ENCODE data around the gene PCDHA9. TPM values are rescaled to one million over a fixed set of nuclear protein-coding genes. Genes with fewer than 3 reads are reported as not detected.

PCDHA9 gene
- total RNA-seq, 3 donors from 2014 or later: 0.16 to 0.17 TPM; not detected in 1

DNA sequence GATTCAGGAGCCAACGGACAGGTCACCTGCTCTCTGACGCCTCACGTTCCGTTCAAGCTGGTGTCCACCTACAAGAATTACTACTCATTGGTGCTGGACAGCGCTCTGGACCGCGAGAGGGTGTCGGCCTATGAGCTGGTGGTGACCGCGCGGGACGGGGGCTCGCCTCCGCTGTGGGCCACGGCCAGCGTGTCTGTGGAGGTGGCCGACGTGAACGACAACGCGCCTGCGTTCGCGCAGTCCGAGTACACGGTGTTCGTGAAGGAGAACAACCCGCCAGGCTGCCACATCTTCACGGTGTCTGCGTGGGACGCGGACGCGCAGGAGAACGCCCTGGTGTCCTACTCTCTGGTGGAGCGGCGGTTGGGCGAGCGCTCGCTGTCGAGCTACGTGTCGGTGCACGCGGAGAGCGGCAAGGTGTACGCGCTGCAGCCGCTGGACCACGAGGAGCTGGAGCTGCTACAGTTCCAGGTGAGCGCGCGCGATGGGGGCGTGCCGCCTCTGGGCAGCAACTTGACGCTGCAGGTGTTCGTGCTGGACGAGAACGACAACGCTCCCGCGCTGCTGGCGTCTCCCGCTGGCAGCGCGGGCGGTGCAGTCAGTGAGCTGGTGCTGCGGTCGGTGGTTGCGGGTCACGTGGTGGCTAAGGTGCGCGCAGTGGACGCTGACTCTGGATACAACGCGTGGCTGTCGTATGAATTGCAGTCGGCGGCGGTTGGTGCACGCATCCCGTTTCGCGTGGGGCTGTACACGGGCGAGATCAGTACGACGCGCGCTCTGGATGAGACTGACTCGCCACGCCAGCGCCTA, 9.2 kb downstream of the PCDHA9 start:
- Histone ChIP-seq H3K4me3 (no peak overlapping the region), H3K4me1 (ENCODE audit: low read depth) (no peaks in the 10 kb centered on the region), H3K36me3 (ENCODE audit: low read depth) (no peaks in the 10 kb centered on the region), H3K9me3 (peaks cover 41% of the 10 kb centered on the region)
- intact Hi-C loops (cut with DNase I, micrococcal nuclease): no loop called here
- DNase-seq (no peak), ATAC-seq (no peak)
- TF ChIP-seq, protein P1, sequence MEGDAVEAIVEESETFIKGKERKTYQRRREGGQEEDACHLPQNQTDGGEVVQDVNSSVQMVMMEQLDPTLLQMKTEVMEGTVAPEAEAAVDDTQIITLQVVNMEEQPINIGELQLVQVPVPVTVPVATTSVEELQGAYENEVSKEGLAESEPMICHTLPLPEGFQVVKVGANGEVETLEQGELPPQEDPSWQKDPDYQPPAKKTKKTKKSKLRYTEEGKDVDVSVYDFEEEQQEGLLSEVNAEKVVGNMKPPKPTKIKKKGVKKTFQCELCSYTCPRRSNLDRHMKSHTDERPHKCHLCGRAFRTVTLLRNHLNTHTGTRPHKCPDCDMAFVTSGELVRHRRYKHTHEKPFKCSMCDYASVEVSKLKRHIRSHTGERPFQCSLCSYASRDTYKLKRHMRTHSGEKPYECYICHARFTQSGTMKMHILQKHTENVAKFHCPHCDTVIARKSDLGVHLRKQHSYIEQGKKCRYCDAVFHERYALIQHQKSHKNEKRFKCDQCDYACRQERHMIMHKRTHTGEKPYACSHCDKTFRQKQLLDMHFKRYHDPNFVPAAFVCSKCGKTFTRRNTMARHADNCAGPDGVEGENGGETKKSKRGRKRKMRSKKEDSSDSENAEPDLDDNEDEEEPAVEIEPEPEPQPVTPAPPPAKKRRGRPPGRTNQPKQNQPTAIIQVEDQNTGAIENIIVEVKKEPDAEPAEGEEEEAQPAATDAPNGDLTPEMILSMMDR (IDR thresholded peaks at IDR 0.05): no peak

- no peaks in the 10 kb centered on the region for H3K4me1 ChIP-seq (ENCODE audit: low read depth)
- no peak for ATAC-seq
- no peak for DNase-seq
- TF ChIP-seq, protein P1 (IDR thresholded peaks at IDR 0.05): no peak
- intact Hi-C loops (cut with DNase I, micrococcal nuclease): no loop called here
- peaks cover 45% of the 10 kb centered on the region for H3K9me3 ChIP-seq
- H3K4me3 ChIP-seq: no peak overlapping the region
- H3K36me3 ChIP-seq (ENCODE audit: low read depth): no peaks in the 10 kb centered on the region
Observed at GRCh38 chr5:140857987-140858240, 9.7 kb downstream of the PCDHA9 start.

- peaks cover 38% of the 10 kb centered on the region for H3K9me3 ChIP-seq
Observed at GRCh38 chr5:140862441-140863295, 14.5 kb downstream of the PCDHA9 start.

DNA sequence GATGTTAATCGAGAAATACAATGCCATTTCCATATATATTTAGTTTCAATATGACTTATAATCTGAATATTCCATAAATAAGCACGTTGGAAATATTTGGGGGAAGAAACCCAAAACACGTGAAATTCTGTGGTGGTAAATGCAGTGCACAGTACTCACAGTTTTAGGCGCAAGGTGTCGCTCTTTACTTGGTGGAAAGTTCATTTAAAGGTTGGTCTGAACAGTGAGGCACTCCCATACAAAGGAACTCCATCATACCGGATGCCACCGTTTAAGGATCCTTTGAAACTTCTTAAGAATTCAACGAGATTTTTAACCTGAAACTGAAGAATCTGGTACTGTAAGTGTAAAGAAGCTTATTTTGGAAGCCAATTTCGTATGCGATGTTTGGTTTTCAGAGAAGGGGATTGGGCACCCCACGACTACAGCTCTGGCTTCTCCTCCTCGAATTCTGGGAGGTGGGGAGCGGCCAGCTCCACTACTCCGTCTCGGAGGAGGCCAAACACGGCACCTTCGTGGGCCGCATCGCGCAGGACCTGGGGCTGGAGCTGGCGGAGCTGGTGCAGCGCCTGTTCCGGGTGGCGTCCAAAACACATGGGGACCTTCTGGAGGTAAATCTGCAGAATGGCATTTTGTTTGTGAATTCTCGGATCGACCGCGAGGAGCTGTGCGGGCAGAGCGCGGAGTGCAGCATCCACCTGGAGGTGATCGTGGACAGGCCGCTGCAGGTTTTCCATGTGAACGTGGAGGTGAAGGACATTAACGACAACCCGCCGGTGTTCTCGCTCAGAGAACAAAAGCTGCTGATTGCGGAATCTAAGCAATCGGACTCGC, 20.8 kb downstream of the PCDHA9 start, which contains the start of gene PCDHA11:
Gene PCDHA11 (plus strand): TSS at position 237 of the 834 bp plus-strand sequence. CDS start 147 bp downstream, at position 384.
- DNase-seq: no peak
- intact Hi-C loops (cut with DNase I, micrococcal nuclease): no loop called here
- H3K4me1 ChIP-seq (ENCODE audit: low read depth): no peaks in the 10 kb centered on the region

More at GRCh38 chr5:140862441-140863295, 14.5 kb downstream of the PCDHA9 start:
- Histone ChIP-seq H3K4me1 (ENCODE audit: low read depth) (no peaks in the 10 kb centered on the region), H3K36me3 (ENCODE audit: low read depth) (no peaks in the 10 kb centered on the region), H3K4me3 (no peak overlapping the region)
- intact Hi-C loops (cut with DNase I, micrococcal nuclease): no loop called here
- TF ChIP-seq, protein P1 (IDR thresholded peaks at IDR 0.05): no peak
- DNase-seq (no peak), ATAC-seq (no peak)

GRCh38 chr5:140869555-140869886, 21.3 kb downstream of the PCDHA9 start:
- ATAC-seq (no peak), DNase-seq (no peak)
- intact Hi-C loops (cut with DNase I, micrococcal nuclease): no loop called here
- Histone ChIP-seq H3K9me3 (peaks cover 38% of the 10 kb centered on the region), H3K36me3 (ENCODE audit: low read depth) (no peaks in the 10 kb centered on the region), H3K4me1 (ENCODE audit: low read depth) (no peaks in the 10 kb centered on the region), H3K4me3 (no peak overlapping the region)
- TF ChIP-seq, protein P1 (IDR thresholded peaks at IDR 0.05): no peak

More for the DNA sequence above, 20.8 kb downstream of the PCDHA9 start, which contains the start of gene PCDHA11:
- Histone ChIP-seq H3K4me3 (no peak within 1 kb of the TSS), H3K9me3 (peaks cover 38% of the 10 kb centered on the region), H3K36me3 (ENCODE audit: low read depth) (no peaks in the 10 kb centered on the region)
- no peak for ATAC-seq
- TF ChIP-seq, protein P1 (IDR thresholded peaks at IDR 0.05): no peak

Measured in mucosa of descending colon (tissue), 3 donors.